Prostate gland (tissue), 2 donors: ENCODE results near the gene ANKRD13D. TPM values are rescaled to one million over a fixed set of nuclear protein-coding genes. Genes with fewer than 3 reads are reported as not detected.

Experiments
- DNase-seq: peaks from one replicate; pipeline ENCODE4 v3.0.0-alpha.2; 2019; ENCODE audit warnings: low spot score
- H3K27ac ChIP-seq, 2 donors: fragments of 200-600 bp; sonication (generic); 2 replicates each; pipeline ENCODE4 v1.5.1; 2017 to 2019
- H3K27me3 ChIP-seq: fragments of 200-600 bp; sonication (generic); replicated peaks from 2 replicates; pipeline ENCODE4 v1.5.1; 2019; ENCODE audit not compliant: insufficient read depth
- H3K36me3 ChIP-seq, 2 donors: fragments of 200-600 bp; sonication (generic); 1 replicate in 1 of 2; 2 replicates in 1 of 2; pipeline versions ENCODE4 v1.5.1 to v1.8.1; 2017 to 2019
- H3K4me1 ChIP-seq: fragments of 200-600 bp; sonication (generic); replicated peaks from 2 replicates; pipeline ENCODE4 v1.5.1; 2019
- H3K4me3 ChIP-seq, 2 donors: fragments of 200-600 bp; sonication (generic); 2 replicates each; pipeline ENCODE4 v1.5.1; 2017 to 2019
- H3K9me3 ChIP-seq: fragments of 200-600 bp; sonication (generic); 2 replicates; pipeline ENCODE4 v1.5.1; 2017
- CTCF ChIP-seq, 4 experiments: fragments of 200-600 bp in 2 of 4; fragments of 450-650 bp in 2 of 4; sonication (generic) in 2 of 4; IDR thresholded peaks; 1 replicate in 3 of 4; 2 replicates in 1 of 4; pipeline ENCODE4 v1.5.1; 2016 to 2019; ENCODE audit warnings: antibody characterized with exemption in 4 of 4, mild to moderate bottlenecking in 2 of 4, moderate library complexity in 2 of 4
- POLR2A ChIP-seq: fragments of 450-650 bp; IDR thresholded peaks from one replicate; pipeline ENCODE4 v1.6.1; 2016; ENCODE audit warnings: antibody characterized with exemption, mild to moderate bottlenecking
- POLR2AphosphoS5 ChIP-seq: sonication (generic); formaldehyde crosslinking; IDR thresholded peaks from one replicate; pipeline ENCODE4 v1.6.1; 2017; ENCODE audit warnings: antibody characterized with exemption
- WGBS: methylation state at CpG from one replicate; pipeline ENCODE4 v1.1.5; 2018; 5-methylcytosine and 5-hydroxymethylcytosine counted together
- intact Hi-C: fragments of 100-400 bp; cut with DNase I; formaldehyde crosslinking; loops from one replicate; pipeline ENCODE4 v1.14.2; 2022
- total RNA-seq, 2 donors: library from RNA; depleted of rRNA; stranded (reverse); fragments of >200 nt; gene quantifications; one replicate each; pipeline ENCODE4 v1.1.0, GENCODE V29; 2016

ANKRD13D gene
- total RNA-seq, 2 donors from 2014 or later, result 35.9 to 75.3 TPM

GRCh38 chr11:67284811-67285540, 4.1 kb upstream of the ANKRD13D start:
- intact Hi-C loops, result no loop called here
- Histone ChIP-seq H3K4me3 (no peak overlapping the region), H3K36me3 (peaks cover 23 to 64% of the 10 kb centered on the region in 2 donors), H3K27ac (no peak overlapping the region), H3K27me3 (no peaks in the 10 kb centered on the region), H3K9me3 (no peaks in the 10 kb centered on the region), H3K4me1 (peaks cover 11% of the 10 kb centered on the region)
- TF ChIP-seq CTCF (IDR thresholded peaks at IDR 0.05), result no peak
- TF ChIP-seq POLR2A, result no peak
- TF ChIP-seq POLR2AphosphoS5, result no peak
- 85% methylated on average over 45 of the region's 45 CpGs for WGBS
- no peak for DNase-seq

GRCh38 chr11:67285541-67286498, 3.3 kb upstream of the ANKRD13D start:
- TF ChIP-seq POLR2AphosphoS5 (no peak), POLR2A (no peak), CTCF (IDR thresholded peaks at IDR 0.05) (no peak)
- Histone ChIP-seq H3K27ac (peak overlapping the region; percentile 89 to 93), H3K36me3 (peaks cover 23 to 56% of the 10 kb centered on the region in 2 donors), H3K9me3 (no peaks in the 10 kb centered on the region), H3K4me3 (no peak overlapping the region), H3K4me1 (peaks cover 11% of the 10 kb centered on the region), H3K27me3 (no peaks in the 10 kb centered on the region)
- intact Hi-C loops, result no loop called here
- WGBS, result 87% methylated on average over 34 of the region's 39 CpGs
- DNase-seq, result no peak

- H3K27me3 ChIP-seq, result no peaks in the 10 kb centered on the region
- intact Hi-C loops, result no loop called here
- no peaks in the 10 kb centered on the region for H3K9me3 ChIP-seq
- 77% methylated on average over 8 of the region's 8 CpGs for WGBS
- peak overlapping the region; percentile 89 to 93 for H3K27ac ChIP-seq
- peaks cover 20 to 46% of the 10 kb centered on the region in 2 donors for H3K36me3 ChIP-seq
- TF ChIP-seq POLR2A (no peak), CTCF (IDR thresholded peaks at IDR 0.05) (no peak), POLR2AphosphoS5 (no peak)
- H3K4me3 ChIP-seq, result no peak overlapping the region
- DNase-seq, result no peak
- peaks cover 11% of the 10 kb centered on the region for H3K4me1 ChIP-seq
Observed at GRCh38 chr11:67286621-67287333, 2.3 kb upstream of the ANKRD13D start.

GRCh38 chr11:67287355-67288197, 1.5 kb upstream of the ANKRD13D start:
- Histone ChIP-seq H3K4me1 (peaks cover 11% of the 10 kb centered on the region), H3K36me3 (peaks cover 24 to 38% of the 10 kb centered on the region in 2 donors), H3K4me3 (no peak overlapping the region), H3K27ac (peak overlapping the region; percentile 89 to 93), H3K9me3 (no peaks in the 10 kb centered on the region), H3K27me3 (no peaks in the 10 kb centered on the region)
- intact Hi-C loops, result no loop called here
- no peak for TF ChIP-seq CTCF (IDR thresholded peaks at IDR 0.05)
- no peak for TF ChIP-seq POLR2A
- no peak for TF ChIP-seq POLR2AphosphoS5
- WGBS, result 68% methylated on average over 14 of the region's 14 CpGs
- DNase-seq, result no peak
